HG02938 (cell line): ENCODE results near the gene VPS25.
"Not testable (repeated sequence)": the region's sequence is repeated elsewhere in the genome, so short reads cannot be mapped to it uniquely, and the experiment has no call there.

Experiments
- ATAC-seq: cut with Tn5 transposase; IDR thresholded peaks from one replicate; pipeline ENCODE4 v1.9.1; 2021; ENCODE audit warnings: mild to moderate bottlenecking, moderate library complexity; ENCODE audit not compliant: unreplicated experiment

Gene VPS25

GRCh38 chr17:42767512-42767911, 5.7 kb upstream of the VPS25 start:
- ATAC-seq = no peak

GRCh38 chr17:42768006-42768405, 5.2 kb upstream of the VPS25 start:
- ATAC-seq = not testable (repeated sequence)

- ATAC-seq = not testable (repeated sequence)
Observed at GRCh38 chr17:42769964-42770363, 3.3 kb upstream of the VPS25 start.

GRCh38 chr17:42772945-42773289, 332 bp upstream of the VPS25 start:
- no peak for ATAC-seq

GRCh38 chr17:42774066-42774745, 957 bp downstream of the VPS25 start:
- no peak for ATAC-seq

- ATAC-seq = no peak
Observed at GRCh38 chr17:42775534-42776098, 2.4 kb downstream of the VPS25 start.

- ATAC-seq = no peak
Observed at GRCh38 chr17:42778570-42778969, 5.3 kb downstream of the VPS25 start.

- no peak for ATAC-seq
Observed at GRCh38 chr17:42779304-42779935, 6.2 kb downstream of the VPS25 start.

- no peak for ATAC-seq
Observed at GRCh38 chr17:42779936-42780850, 6.9 kb downstream of the VPS25 start, which contains the start of gene WNK4. TSS of gene WNK4 (plus strand) at chr17:42780610. CDS start at chr17:42780699, 89 bp downstream.

- ATAC-seq = no peak
Observed at GRCh38 chr17:42780851-42781638, 7.8 kb downstream of the VPS25 start.

GRCh38 chr17:42781639-42782165, 8.5 kb downstream of the VPS25 start:
- no peak for ATAC-seq

- no peak for ATAC-seq
Observed at GRCh38 chr17:42782166-42783061, 9.2 kb downstream of the VPS25 start.

GRCh38 chr17:42783062-42783790, 10.0 kb downstream of the VPS25 start:
- ATAC-seq = no peak

- ATAC-seq = no peak
Observed at GRCh38 chr17:42783791-42784138, 10.5 kb downstream of the VPS25 start.

- ATAC-seq = no peak
Observed at GRCh38 chr17:42784409-42784808, 11.2 kb downstream of the VPS25 start.

GRCh38 chr17:42784811-42785592, 11.8 kb downstream of the VPS25 start:
- ATAC-seq = no peak

GRCh38 chr17:42787266-42787665, 14.0 kb downstream of the VPS25 start:
- no peak for ATAC-seq

- ATAC-seq = no peak
Observed at GRCh38 chr17:42791948-42792347, 18.7 kb downstream of the VPS25 start.
